Measurements from ENCODE around the gene CDKAL1. TPM values are rescaled to one million over a fixed set of nuclear protein-coding genes. Genes with fewer than 3 reads are reported as not detected.

Gene CDKAL1
- total and polyA plus RNA-seq, 2 donors (not counting 3 experiments of a cell fraction or from before 2014, with no cell fraction given) = 6.1 to 20.5 TPM

DNA sequence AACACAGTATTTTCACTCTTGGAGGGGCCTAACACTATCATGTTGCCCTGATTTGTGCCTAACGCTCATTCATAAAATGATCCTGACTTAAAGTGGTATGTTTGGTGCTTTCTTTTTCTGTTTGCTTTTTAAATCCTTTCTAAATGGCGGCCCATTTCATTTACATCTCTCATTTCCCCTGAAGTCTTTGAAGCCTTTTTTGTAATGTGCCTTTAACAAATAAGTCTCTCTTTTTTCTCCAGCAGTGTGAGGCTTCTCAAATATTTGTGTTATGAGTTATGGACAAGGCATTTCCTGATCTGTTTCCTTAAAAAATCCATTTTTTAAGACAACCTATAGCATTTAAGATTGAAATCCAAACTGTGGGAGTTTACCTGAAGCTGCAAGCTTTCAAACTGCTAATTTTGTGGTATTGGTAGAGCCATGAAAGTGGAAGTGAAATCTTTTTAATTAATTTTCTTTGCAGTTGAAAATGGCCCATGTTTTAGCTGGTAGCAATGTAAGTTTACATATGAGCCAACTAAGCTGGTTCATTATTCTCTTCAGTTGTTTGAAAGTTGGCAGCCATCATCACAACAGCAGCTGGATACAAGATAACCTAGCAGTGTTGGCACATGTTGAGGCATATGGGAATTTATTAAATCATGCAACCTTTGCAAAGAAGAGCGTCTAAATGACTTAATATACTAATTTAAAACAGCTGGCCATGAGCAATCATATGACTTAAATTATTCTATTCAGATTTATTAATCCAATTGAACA lies 469.7 kb downstream of the CDKAL1 start:
- Histone ChIP-seq H3K4me3 (replicated peaks in 1 of 3; ENCODE audit: insufficient read depth in 1 of 3, low read depth in 1 of 3, low read length in 3 of 3) (peak overlapping the region in 1 of 3 experiments; percentile 29), H3K4me2 (ENCODE audit: insufficient read depth, low read length) (peak overlapping the region; percentile 90), H3K9me1 (replicated peaks; ENCODE audit: control insufficient read depth, extremely low read depth, insufficient read depth, low read length) (no peaks in the 10 kb centered on the region), H3K36me3 (ENCODE audit: control insufficient read depth in 2 of 2, extremely low read depth in 1 of 2, insufficient read depth in 2 of 2, low read length in 2 of 2) (no peaks in the 10 kb centered on the region), H3K9ac (replicated peaks; ENCODE audit: extremely low read depth, insufficient read depth, low read length) (peak overlapping the region; percentile 76), H3K4me1 (ENCODE audit: control insufficient read depth, extremely low read depth, insufficient read depth, low read length) (peaks cover 34% of the 10 kb centered on the region), H2AFZ (ENCODE audit: low read depth, low read length) (peak overlapping the region; percentile 87), H3K27ac (ENCODE audit: insufficient read depth, low read depth, low read length) (peak overlapping the region; percentile 96), H3K27me3 (ENCODE audit: control insufficient read depth in 2 of 2, insufficient read depth in 2 of 2, low read length in 2 of 2) (no peaks in the 10 kb centered on the region), H3K79me2 (ENCODE audit: control insufficient read depth, insufficient read depth, low read length) (no peaks in the 10 kb centered on the region), H4K20me1 (replicated peaks; ENCODE audit: control insufficient read depth, extremely low read depth, insufficient read depth, low read length) (no peaks in the 10 kb centered on the region), H3K9me3 (replicated peaks; ENCODE audit: control insufficient read depth, insufficient read depth, low read length) (no peaks in the 10 kb centered on the region)
- FAIRE-seq = peak; percentile 67
- peak; percentile 93 for DNase-seq (ENCODE audit: low read depth, low spot score)
- ChIA-PET CTCF (interaction anchor here (0.8 to 2.2 kb wide), 5 partner anchors 26 to 585 kb away, joined by 3 to 6 read pairs (median 5); no protein-coding TSS in a partner anchor), POLR2A (interaction anchor here (1.3 kb wide), 1 partner anchor 590 kb away, joined by 11 read pairs; the partner anchor contains the start of gene SOX4)
- no peak for TF ChIP-seq EZH2 (IDR thresholded peaks at IDR 0.05; ENCODE audit: borderline replicate concordance, low read depth, low read length, severe bottlenecking)
- peak; percentile 73 for TF ChIP-seq FOS (IDR thresholded peaks at IDR 0.05; ENCODE audit: borderline replicate concordance, insufficient read depth, low read length)
- TF ChIP-seq GATA2 (IDR thresholded peaks at IDR 0.05; ENCODE audit: insufficient read depth, insufficient read length, low read depth, low read length) = peak; percentile 30
- TF ChIP-seq JUN (IDR thresholded peaks at IDR 0.05; ENCODE audit: borderline replicate concordance, insufficient read depth, insufficient read length, low read depth) = peak; percentile 65
- no peak for TF ChIP-seq POLR2A (IDR thresholded peaks at IDR 0.05; ENCODE audit: low read depth, low read length)
- no peak for TF ChIP-seq MYC (IDR thresholded peaks at IDR 0.05; ENCODE audit: low read depth, low read length)
- dilution Hi-C loops (cut with MboI; ENCODE audit: extremely low pct_ligation_motif_present, low sequenced_read_pairs) = no loop called here
- intact Hi-C loops (cut with micrococcal nuclease) = loop anchor here (1.0 to 10.0 kb wide), 9 partner anchors 22 to 584 kb away; no protein-coding TSS in a partner anchor
- BruUV-seq (replicated peaks) = TSS peak; percentile 63
